ENCODE results near the gene POR.
"Not testable (repeated sequence)": the region's sequence is repeated elsewhere in the genome, so short reads cannot be mapped to it uniquely, and the experiment has no call there.

POR gene

DNA sequence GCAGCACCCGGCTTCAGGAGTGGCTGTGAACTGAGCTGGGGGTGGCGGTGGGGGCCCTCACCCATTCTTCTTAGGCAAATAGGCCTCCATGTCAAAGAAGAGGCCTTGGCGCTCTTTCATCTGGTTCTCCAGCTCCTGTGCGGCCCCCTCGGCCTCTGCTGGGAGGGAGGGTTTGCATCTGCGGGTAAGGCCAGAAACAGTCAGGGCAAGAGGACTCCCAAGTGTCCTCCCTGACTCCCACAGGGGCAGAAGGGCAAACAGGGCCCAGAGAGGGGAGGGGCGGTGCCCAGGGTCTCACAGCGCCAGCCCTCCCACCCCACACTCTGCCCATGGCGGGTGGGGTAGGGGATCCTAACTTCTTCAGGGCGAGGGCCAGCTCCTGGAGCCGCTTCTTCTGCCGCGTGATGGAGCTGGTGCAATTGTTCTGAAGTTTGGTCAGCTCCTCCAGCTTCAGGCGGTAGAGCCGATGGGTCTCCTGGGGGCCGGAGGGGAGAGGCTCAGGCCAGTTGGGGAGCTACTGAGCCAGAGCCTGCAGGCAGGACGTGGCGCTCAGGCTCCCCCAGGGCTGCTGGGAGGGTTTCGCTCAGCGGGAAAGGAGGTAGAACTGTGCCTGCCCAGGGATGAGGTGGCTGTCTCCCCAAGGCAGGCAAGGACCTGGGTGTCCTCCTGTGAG is 77.3 kb downstream of the POR start:
- no peak for DNase-seq (ENCODE audit: low read depth)

DNA sequence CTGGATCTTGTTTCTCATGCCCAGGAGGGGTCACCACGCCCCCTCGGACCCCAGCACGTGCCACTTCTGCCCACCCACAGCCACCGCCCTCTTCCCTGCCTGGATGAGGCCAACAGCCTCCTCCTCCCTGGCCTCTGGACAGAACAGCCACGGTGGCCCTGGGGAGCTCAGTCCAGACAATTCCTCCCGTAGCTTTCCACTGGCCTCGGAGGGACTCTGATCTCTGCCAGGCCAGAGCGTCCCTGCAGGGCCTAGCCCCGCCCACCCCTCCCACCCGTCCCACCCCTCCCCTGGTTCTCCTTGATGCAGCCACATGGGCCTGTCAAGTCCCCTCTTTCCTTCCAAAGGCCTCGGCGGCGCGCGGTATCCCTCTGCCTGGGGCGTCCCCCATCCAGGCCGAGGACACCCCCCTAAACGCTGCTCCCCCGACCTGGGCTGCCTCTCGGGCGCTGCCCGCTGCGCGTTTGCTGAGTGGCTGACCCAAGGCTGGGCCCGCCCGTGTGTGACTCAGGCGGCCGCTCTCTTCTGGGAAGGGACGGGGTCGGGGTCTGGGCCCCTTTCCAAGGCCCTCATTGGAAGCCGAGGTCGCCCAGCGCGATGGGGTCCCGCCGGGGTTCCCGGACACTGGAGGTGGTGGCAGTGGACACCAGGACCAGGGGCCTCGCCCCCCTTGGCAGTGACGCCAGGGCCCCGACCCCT is 78.9 kb downstream of the POR start:
- no peak for DNase-seq (ENCODE audit: low read depth)

- DNase-seq (ENCODE audit: low read depth), result peak; percentile 92
Observed at GRCh38 chr7:75994388-75995051, 79.6 kb downstream of the POR start, which contains the start of gene TMEM120A. TSS of gene TMEM120A (minus strand) at chr7:75994595. CDS start at chr7:75994570, 25 bp downstream.

DNA sequence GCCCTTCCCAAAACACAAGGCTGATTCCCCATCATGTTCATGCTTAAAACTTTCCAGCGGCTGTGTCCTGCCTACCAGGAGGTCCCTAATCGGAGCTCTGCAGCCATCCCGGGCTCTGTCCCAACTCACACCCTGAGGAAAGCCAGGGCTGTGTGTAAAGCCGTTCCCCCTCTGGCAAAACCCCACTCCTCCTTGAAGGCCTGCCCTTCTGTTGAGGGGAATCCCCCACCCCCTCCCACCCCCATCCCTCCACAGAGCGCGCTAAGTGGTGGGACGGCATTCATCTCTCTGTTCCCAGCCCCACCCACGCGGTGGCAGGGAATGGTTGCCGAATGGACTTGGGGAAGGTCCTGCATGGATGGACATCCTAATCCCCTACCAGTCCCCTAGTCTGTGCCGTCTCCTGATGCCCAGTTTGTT is 80.1 kb downstream of the POR start:
- DNase-seq (ENCODE audit: low read depth), result no peak

DNA sequence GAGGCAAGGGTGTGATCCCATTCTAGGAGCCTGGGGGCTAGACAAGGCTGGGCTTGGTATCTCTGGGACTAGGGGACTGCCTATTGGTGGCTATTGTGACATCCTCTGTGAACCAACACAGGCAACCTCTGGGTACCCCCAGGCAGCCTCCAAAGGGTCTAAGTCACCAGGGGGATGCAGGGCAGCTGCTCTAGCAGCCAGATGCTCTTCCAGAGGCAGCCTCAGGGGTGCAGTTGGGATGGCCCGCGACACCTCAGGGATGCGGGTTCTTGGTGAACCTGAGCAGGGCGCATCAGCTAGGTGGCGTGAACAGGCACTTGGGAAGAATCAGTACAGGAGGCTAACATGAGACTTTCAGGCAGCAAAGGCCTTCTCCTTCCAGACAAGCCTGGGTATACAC is 81.0 kb downstream of the POR start:
- no peak for DNase-seq (ENCODE audit: low read depth)

DNA sequence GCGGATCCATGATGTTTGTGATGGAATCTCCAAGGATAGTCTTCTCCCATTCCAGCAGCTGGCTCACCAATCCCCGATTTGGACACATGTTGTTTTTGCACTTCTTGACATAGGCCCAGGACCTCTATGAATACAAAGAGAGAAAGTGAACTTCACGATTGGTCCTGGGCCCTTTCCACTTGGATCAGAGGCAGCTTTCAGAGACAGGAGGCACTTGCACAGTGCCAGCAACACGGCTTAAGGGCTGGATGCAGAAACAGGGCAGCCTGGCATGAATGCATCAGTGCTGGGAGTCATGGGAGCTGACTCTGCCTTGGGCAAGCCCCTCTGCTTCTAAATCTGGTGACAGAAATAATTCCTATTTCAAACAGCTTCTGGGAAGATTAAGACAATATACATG is 81.5 kb downstream of the POR start:
- DNase-seq (ENCODE audit: low read depth), result no peak

GRCh38 chr7:75998038-75998437 is 83.1 kb downstream of the POR start:
- DNase-seq (ENCODE audit: low read depth), result no peak

GRCh38 chr7:76000566-76000965 is 85.6 kb downstream of the POR start:
- no peak for DNase-seq (ENCODE audit: low read depth)

DNA sequence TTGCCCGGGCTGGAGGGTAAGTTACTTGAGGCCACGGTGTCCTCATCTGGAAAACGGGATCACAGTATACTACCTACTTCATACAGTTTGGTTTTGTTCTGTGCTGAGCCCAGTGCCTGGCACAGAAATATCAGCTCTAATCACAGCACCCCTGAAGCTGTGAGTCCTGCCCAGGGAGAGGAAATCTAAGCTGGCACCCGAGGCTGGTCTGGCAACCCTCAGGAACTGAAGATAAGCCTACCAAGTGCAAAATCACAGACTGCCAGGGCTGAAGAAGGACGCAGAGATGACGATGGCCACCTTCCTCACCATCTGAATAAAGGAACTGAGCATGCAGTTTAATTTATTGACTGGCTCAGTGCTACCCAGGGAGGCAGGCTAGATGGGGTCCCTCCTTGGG is 87.2 kb downstream of the POR start:
- no peak for DNase-seq (ENCODE audit: low read depth)

- DNase-seq (ENCODE audit: low read depth), result no peak
Observed at GRCh38 chr7:76002822-76003221, 87.9 kb downstream of the POR start.

DNA sequence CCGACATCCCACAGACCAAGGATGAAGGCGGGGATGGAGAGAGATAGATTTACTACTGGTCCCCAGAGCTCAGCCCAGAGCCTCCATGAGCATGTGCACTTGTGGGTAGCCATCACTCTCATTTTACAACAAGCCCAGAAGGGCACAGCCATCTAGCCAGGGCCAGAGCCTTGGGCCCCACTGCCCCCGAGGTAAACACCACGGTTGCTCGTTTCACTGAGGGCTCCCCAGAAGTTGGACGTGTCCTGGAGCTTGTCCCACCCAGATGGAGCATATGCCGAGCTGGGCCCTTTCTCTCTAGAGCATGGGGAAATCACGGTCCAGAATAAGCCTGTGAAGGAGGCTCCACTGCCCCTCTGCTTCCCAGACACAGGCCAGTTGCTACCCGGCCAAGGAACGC is 88.4 kb downstream of the POR start:
- DNase-seq (ENCODE audit: low read depth), result no peak

DNA sequence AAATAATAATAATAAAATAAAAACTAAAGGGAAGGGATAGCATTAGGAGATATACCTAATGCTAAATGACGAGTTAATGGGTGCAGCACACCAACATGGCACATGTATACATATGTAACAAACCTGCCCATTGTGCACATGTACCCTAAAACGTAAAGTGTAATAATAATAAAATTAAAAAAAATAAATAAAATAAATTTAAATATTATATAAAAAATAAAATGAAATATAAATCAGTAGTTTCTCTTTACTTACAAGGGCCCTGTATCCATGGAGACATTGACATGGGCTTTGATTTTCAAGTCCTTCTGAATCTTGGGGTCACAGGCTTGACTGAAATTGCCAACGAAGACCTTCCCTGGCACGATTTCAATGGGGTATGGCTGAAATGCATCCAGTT is 90.0 kb downstream of the POR start:
- DNase-seq (ENCODE audit: low read depth), result not testable (repeated sequence)

GRCh38 chr7:76008156-76008687 is 93.3 kb downstream of the POR start:
- DNase-seq (ENCODE audit: low read depth), result no peak

DNA sequence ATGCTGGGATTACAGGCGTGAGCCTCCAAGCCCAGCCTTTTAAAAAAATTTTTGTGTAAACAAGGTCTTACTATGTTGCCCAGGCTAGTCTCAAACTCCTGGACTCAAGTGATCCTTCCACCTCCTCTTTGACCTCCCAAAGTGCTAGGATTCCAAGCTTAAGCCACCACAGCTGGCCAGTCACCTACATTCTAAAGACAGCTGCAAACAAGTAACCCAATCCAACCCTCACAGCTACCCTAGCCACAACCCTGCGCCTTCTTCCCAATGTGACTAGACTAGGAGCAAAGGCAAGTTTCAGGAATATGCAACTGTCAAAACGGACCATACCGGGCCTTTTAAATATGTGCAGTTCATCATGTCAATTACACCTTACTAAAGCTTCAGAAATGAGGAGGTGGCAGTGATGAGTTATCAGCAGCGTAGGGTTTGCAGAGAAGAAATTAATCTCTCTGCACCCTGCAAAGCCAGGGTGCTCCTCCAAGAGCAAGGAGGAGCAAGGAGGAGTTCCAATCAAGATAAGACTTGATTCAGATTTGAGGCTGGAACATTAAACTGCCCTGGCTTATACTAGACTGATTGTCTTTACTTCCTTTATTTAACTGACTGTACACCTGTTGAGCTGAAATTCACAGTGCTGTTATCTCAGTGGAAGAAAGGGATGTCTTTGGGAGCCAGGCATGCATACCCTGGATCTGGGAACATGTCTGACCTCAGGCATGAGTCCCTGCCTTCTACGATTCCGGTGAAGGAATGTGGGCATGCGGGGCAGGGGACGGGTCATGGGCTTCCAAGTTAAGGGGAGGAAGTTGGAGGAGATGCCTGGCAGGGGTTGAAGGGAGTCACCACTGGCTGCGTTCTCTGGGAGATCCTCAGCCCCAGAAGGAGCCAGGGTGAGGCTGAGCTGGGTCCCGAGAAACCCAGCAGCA is 95.0 kb downstream of the POR start:
- DNase-seq (ENCODE audit: low read depth), result no peak

- no peak for DNase-seq (ENCODE audit: low read depth)
Observed at GRCh38 chr7:76011442-76011861, 96.5 kb downstream of the POR start.

- DNase-seq (ENCODE audit: low read depth), result no peak
Observed at GRCh38 chr7:76016191-76016947, 101.4 kb downstream of the POR start.

GRCh38 chr7:76018520-76018919 is 103.6 kb downstream of the POR start:
- not testable (repeated sequence) for DNase-seq (ENCODE audit: low read depth)

DNA sequence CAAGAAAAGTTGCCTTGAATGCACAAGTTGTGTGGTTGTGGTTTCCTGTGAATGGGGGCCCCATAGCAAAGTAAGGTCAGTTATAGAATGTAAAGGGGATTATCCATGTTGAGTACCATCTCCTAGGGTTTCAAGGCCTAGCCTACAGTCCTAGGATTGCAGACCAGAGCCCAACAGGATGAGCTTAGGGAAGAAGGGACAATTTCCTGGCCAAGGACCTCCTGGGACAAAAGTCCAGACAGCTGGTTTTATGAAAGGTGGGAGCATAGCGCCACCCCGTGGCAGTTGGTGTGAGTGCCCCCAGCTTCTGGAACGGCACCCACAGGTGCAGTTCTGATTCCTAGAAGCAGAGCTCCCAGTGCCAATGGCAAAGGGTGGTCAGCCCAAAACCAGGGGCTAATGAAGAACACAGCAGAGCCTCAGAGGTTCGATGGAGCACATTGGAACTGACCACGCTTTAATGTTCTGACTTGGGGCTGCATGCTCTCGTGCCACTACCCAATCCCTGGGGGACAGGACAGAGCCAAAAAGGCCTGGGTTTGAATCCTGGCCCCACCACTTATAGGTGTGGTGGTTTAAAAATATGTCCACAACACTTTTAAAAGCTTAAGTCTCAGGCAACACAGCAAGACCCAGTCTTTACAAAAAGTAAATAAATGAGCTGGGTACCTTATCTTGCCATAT is 105.2 kb downstream of the POR start:
- DNase-seq (ENCODE audit: low read depth), result peak; percentile 62

DNA sequence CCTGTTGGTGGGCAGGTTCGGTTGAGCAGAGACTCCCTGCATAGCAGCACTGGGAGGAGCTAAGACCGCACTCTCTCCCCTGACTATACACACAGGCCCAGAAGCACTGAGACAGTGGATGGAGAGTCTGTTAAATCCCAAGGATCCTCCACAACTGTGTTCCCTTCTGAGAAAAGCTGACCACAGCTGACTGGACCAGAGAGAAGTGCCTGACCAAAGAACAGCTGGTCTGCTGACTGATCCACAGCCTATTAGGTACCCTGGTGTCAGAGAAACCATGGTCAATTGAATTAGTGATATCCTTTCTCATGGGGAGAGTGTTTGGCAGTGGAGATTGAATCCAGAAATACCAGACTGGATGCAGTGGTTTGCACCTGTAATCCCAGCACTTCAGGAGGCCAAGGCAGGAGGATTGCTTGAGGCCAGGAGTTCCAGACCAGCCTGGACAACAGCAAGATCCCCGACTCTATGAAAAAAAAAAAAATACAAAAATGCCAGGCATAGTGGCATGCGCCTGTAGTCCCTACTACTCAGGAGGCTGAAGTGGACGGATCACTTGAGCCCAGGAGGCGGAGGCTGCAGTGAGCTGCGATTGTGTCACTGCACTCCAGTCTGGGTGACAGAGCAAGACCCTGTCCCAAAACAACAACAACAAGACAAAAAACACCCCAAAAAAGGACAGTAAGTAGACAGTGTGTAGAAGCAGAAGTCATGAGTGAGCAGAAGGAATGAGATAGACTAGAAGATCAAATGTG is 107.2 kb downstream of the POR start:
- DNase-seq (ENCODE audit: low read depth), result no peak

- no peak for DNase-seq (ENCODE audit: low read depth)
Observed at GRCh38 chr7:76023002-76023401, 108.0 kb downstream of the POR start.

Data from activated T-helper 9 cell treated with anti-CD3 and anti-CD28 coated beads, Interleukin-2, amount 50 U/mL, for 16 hours (primary cell).